Measurements from ENCODE around the gene MAML2. TPM values are rescaled to one million over a fixed set of nuclear protein-coding genes. Genes with fewer than 3 reads are reported as not detected.

Gene MAML2
- 16.7 and 22.7 TPM in 2 replicates for total RNA-seq (2022)
- Bru-seq, nascent RNA = percentile 89 among the genes with signal in this experiment
- BruChase-seq, experiment 1, labeled RNA remaining after a 6-hour chase = percentile 89 among the genes with signal in this experiment
- BruChase-seq, experiment 2, labeled RNA remaining after a 2-hour chase = percentile 90 among the genes with signal in this experiment
- long read RNA-seq, partial matches to known transcripts = 0 of 5 reads
- long read RNA-seq, other reads (novel, unspliced or antisense) = 4 of 5 reads

DNA sequence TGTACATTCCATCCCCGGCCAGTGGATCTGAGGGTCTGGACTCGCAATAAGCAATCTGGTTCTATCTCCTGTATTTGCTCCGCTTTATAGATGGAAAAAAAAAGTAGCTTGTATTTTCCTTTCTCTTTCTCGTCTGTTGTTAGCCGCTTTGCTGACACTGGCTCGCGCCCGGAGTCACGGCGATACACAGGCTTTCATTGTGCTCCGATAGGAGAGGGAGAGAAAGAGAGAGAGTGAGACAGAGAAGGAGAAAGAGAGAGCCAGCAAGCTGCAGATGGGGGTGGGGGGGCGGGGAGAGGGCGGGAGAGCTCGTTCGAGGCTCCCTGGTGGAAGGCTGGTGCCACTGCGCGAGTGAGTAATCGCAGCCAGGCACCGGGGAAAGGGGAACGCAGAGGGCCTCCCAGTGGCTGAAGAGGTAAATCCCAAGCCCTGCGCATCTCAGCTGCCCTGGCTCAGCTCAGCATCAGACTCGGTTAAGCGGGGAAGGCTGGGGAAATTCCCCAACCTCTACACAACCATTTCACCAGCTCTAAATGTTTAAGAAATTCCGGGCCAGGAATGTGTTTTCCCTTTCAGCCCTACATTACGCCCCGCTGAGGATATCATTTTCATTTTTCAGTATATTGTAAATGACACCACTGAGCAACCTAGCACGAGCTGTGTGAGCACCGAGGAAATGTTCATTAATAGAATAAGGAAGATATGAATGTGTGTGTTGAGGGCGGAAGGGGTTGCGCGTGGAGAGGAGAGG is at the start of gene MAML2:
Gene MAML2, minus strand, starts transcription at position 235 of the 751 bp plus-strand sequence. CDS start 1,300 bp downstream, outside the sequence.
- intact Hi-C loops (cut with micrococcal nuclease; ENCODE audit: unreplicated experiment) = loop anchor here (2.0 to 5.0 kb wide), 8 partner anchors 28 to 506 kb away; no protein-coding TSS in a partner anchor
- DNase-seq = peak; percentile 87
- CTCF ChIA-PET = interaction anchor here (0.6 to 2.8 kb wide), 25 partner anchors 14 to 507 kb away, joined by 3 to 28 read pairs (median 4); partner anchors contain the start of genes CCDC82 and JRKL
- TF ChIP-seq, protein P1, sequence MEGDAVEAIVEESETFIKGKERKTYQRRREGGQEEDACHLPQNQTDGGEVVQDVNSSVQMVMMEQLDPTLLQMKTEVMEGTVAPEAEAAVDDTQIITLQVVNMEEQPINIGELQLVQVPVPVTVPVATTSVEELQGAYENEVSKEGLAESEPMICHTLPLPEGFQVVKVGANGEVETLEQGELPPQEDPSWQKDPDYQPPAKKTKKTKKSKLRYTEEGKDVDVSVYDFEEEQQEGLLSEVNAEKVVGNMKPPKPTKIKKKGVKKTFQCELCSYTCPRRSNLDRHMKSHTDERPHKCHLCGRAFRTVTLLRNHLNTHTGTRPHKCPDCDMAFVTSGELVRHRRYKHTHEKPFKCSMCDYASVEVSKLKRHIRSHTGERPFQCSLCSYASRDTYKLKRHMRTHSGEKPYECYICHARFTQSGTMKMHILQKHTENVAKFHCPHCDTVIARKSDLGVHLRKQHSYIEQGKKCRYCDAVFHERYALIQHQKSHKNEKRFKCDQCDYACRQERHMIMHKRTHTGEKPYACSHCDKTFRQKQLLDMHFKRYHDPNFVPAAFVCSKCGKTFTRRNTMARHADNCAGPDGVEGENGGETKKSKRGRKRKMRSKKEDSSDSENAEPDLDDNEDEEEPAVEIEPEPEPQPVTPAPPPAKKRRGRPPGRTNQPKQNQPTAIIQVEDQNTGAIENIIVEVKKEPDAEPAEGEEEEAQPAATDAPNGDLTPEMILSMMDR (IDR thresholded peaks at IDR 0.05; ENCODE audit: unreplicated experiment) = peak; percentile 80
- BruUV-seq (replicated peaks) = no TSS peak
- Mint-ChIP-seq H3K27me3 (ENCODE audit: unreplicated experiment) (no peaks in the 10 kb centered on the region), H3K36me3 (ENCODE audit: insufficient read depth, unreplicated experiment) (peaks cover 49% of the 10 kb centered on the region), H3K4me1 (ENCODE audit: low read depth, unreplicated experiment) (peaks cover 19% of the 10 kb centered on the region), H3K4me3 (ENCODE audit: low read depth, unreplicated experiment) (peak within 1 kb of the TSS; percentile 95), H3K27ac (ENCODE audit: unreplicated experiment) (peak within 1 kb of the TSS; percentile 97), H3K9me3 (ENCODE audit: low read depth, unreplicated experiment) (no peaks in the 10 kb centered on the region)

DNA sequence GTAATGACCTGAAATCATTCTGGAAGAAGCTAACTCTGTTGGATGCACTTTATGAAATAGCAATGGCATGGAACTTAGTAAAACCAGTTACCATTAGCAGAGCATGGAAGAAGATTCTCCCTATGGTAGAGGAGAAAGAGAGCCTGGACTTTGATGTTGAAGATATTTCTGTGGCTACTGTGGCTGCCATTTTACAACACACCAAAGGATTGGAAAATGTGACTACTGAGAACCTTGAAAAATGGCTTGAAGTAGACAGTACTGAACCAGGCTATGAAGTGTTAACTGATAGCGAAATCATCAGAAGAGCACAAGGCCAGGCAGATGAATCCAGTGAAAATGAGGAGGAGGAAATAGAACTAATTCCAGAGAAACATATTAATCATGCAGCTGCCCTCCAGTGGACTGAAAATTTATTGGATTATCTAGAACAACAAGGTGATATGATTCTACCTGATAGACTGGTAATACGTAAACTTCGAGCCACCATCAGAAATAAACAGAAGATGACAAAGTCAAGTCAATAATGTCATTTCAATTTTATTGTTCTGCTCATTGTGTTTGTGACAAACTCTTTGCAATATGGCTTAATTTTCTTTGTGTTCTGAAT is 48.8 kb upstream of the MAML2 start:
- BruUV-seq (replicated peaks) = no TSS peak
- Mint-ChIP-seq H3K9me3 (ENCODE audit: low read depth, unreplicated experiment) (peaks cover 3% of the 10 kb centered on the region), H3K27me3 (ENCODE audit: unreplicated experiment) (no peaks in the 10 kb centered on the region), H3K4me1 (ENCODE audit: low read depth, unreplicated experiment) (peaks cover 27% of the 10 kb centered on the region), H3K27ac (ENCODE audit: unreplicated experiment) (no peak overlapping the region), H3K36me3 (ENCODE audit: insufficient read depth, unreplicated experiment) (peaks cover 26% of the 10 kb centered on the region), H3K4me3 (ENCODE audit: low read depth, unreplicated experiment) (no peak overlapping the region)
- intact Hi-C loops (cut with micrococcal nuclease; ENCODE audit: unreplicated experiment) = loop anchor here (2.0 to 5.0 kb wide), 4 partner anchors 337 to 600 kb away; partner anchors contain the start of gene CEP57
- TF ChIP-seq, protein P1 (IDR thresholded peaks at IDR 0.05; ENCODE audit: unreplicated experiment) = no peak
- DNase-seq = no peak
- CTCF ChIA-PET = no interaction called here

GRCh38 chr11:96390488-96390792 is 47.4 kb upstream of the MAML2 start:
- intact Hi-C loops (cut with micrococcal nuclease; ENCODE audit: unreplicated experiment) = loop anchor here (5.0 kb wide), 1 partner anchor 598 kb away; the partner anchor contains the start of gene CEP57
- Mint-ChIP-seq H3K4me1 (ENCODE audit: low read depth, unreplicated experiment) (peaks cover 28% of the 10 kb centered on the region), H3K9me3 (ENCODE audit: low read depth, unreplicated experiment) (peaks cover 3% of the 10 kb centered on the region), H3K4me3 (ENCODE audit: low read depth, unreplicated experiment) (peak overlapping the region; percentile 92), H3K27ac (ENCODE audit: unreplicated experiment) (peak overlapping the region; percentile 93), H3K27me3 (ENCODE audit: unreplicated experiment) (no peaks in the 10 kb centered on the region), H3K36me3 (ENCODE audit: insufficient read depth, unreplicated experiment) (peaks cover 27% of the 10 kb centered on the region)
- CTCF ChIA-PET = interaction anchor here (1.0 to 1.1 kb wide), 2 partner anchors 47 to 541 kb away, joined by 7 to 9 read pairs; partner anchors contain the start of gene MAML2
- TF ChIP-seq, protein P1 (IDR thresholded peaks at IDR 0.05; ENCODE audit: unreplicated experiment) = no peak
- no peak for DNase-seq
- BruUV-seq (replicated peaks) = TSS peak; percentile 82

DNA sequence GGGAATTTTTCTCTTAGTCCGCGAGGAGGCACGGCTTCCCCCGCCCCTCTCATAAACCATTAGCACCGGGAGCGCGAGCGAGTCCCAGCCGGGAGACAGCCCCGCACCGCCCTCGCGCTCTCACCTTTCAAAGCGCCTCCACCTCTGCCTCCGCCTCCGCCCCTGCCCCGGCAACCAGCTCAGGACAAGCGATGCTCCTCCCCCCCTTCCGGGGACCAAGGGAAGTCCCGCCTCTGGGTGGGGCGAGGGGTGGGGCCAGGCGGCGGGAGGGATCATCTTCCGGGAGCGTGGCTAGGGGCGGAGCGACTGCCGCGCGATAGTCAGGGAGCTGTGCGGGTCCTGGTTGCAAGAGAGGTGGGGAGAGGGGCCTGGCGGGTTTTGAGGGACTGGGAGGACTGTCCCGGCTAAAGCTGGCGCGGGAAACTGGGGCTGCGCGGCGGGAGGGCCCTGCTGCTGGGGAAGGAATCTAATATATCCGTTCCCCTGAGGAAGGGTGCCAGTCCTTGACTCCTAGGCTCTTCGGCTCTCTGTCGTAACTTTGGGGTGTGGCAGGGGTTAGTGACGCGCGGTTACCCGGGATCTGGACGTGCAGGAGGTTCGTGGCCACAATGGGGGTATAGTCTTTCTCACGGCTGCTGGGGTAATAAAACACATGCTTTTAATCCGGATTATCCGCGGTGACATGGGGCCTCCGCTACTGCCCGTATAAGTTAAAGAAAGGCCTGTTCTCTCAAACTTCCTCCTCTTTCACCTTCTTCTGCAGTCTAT is 46.9 kb upstream of the MAML2 start, which contains the start of the genes CCDC82 and JRKL:
Gene CCDC82, minus strand, starts transcription at position 193 of the 768 bp plus-strand sequence. CDS start 5,165 bp downstream, outside the sequence.
Gene JRKL, plus strand, starts transcription at position 294 of the 768 bp plus-strand sequence. CDS start 637 bp downstream, outside the sequence.
- TF ChIP-seq, protein P1 (IDR thresholded peaks at IDR 0.05; ENCODE audit: unreplicated experiment) = no peak
- CTCF ChIA-PET = interaction anchor here (0.7 to 1.5 kb wide), 6 partner anchors 47 to 600 kb away, joined by 3 to 9 read pairs (median 4); partner anchors contain the start of genes FAM76B, MAML2 and MTMR2
- peaks cover 33% of the 10 kb centered on the region for H3K4me1 Mint-ChIP-seq (ENCODE audit: low read depth, unreplicated experiment)
- peak within 1 kb of the TSS; percentile 92 for H3K4me3 Mint-ChIP-seq (ENCODE audit: low read depth, unreplicated experiment)
- no TSS peak for BruUV-seq (replicated peaks)
- H3K27me3 Mint-ChIP-seq (ENCODE audit: unreplicated experiment) = no peaks in the 10 kb centered on the region
- peaks cover 32% of the 10 kb centered on the region for H3K36me3 Mint-ChIP-seq (ENCODE audit: insufficient read depth, unreplicated experiment)
- H3K27ac Mint-ChIP-seq (ENCODE audit: unreplicated experiment) = peak within 1 kb of the TSS; percentile 93
- peak; percentile 96 for DNase-seq
- intact Hi-C loops (cut with micrococcal nuclease; ENCODE audit: unreplicated experiment) = loop anchor here (5.0 kb wide), 1 partner anchor 598 kb away; the partner anchor contains the start of gene CEP57
- peaks cover 3% of the 10 kb centered on the region for H3K9me3 Mint-ChIP-seq (ENCODE audit: low read depth, unreplicated experiment)

Measured in Calu3 (cell line).